Measurements from ENCODE around the gene OR7G1.
A peak's percentile ranks its signal among the peaks of the same experiment; 100 is the strongest.

The OR7G1 gene

DNA sequence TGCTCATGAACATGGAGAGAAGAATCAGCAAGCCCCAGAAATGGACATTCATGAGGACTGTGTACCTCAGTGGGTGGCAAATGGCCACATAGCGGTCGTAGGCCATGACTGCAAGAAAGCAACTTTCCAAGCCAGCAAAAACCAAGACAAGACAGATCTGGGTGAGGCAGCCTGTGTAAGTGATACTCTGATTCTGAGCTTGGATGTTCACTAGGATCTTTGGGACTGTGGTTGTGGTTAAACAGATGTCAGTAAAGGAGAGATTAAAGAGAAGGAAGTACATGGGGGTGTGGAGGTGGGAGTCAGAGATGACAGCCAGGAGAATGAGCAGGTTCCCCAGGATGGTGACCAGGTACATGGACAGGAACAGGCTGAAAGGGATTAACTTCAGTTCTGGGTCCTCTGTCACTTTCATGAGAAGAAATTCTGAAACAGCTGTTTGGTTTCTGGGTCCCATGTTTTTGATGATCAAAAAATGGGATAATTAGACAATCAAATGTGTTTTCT, at the start of gene OR7G1:
TSS of gene OR7G1 (minus strand) at position 457 of the 507 bp plus-strand sequence. CDS start at position 457, 0 bp downstream.
- no peak for DNase-seq

DNA sequence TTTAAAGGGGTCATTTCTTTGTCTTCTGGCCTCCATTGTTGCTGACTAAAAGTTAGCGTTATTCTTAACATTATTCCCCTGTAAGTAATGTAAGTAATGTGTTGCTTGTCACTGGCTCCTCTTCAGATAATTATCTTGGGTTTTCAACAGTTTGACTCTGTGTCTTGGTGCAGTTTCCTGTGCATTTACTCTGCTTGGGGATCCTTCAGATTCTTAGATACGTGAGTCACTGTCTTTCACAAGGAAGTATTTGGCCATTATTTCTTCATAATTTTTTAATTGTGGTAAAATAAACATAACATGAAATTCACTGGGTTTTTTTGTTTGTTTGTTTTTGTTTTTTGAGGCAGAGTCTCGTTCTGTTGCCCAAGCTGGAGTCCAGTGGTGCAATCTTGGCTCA, 49.7 kb upstream of the OR7G1 start:
- DNase-seq: no peak

DNA sequence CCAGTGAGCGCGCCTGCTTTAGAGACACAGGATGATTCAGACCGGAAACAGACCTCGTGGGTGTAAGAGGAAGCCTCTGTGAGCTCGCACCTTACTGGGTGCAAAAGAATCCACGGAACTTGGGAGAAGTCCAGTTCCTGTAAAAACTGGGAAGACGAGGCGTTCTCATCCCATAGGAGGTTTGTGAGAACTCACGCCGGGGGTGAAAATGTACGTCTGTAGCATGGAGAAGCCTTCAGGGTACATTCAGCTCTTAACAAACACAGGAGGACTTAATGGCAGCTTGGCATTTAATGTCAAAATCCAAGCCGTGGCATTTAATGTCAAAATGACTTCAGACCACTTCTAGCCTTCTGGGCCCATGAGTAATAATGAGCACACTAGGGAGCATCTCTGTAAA, 45.9 kb upstream of the OR7G1 start:
- no peak for DNase-seq

- no peak for DNase-seq
Measured at GRCh38 chr19:9159891-9160290, 44.3 kb upstream of the OR7G1 start.

- no peak for DNase-seq
Measured at GRCh38 chr19:9156304-9156703, 40.7 kb upstream of the OR7G1 start.

- no peak for DNase-seq
Measured at GRCh38 chr19:9155591-9155990, 40.0 kb upstream of the OR7G1 start.

DNA sequence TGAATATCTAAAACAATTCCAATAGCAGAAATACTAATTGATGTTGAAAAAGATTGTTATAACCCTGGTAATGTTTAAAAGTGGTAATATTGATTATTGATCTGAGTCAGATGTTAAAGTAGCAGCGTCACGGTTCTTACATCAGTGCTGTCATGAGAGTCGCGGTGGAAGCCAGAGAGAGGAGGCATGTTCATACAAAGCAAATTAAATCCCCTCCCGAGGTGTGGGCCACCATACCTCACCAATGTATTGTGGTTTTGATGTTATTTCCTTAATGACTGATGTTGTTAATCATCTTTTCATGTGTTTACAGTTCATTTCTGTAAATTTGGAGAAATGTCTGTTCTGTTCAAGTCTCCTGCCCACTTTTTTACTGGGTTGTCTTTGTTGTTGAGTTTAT, 35.8 kb upstream of the OR7G1 start:
- DNase-seq: no peak

GRCh38 chr19:9150650-9151049, 35.1 kb upstream of the OR7G1 start:
- DNase-seq: no peak

DNA sequence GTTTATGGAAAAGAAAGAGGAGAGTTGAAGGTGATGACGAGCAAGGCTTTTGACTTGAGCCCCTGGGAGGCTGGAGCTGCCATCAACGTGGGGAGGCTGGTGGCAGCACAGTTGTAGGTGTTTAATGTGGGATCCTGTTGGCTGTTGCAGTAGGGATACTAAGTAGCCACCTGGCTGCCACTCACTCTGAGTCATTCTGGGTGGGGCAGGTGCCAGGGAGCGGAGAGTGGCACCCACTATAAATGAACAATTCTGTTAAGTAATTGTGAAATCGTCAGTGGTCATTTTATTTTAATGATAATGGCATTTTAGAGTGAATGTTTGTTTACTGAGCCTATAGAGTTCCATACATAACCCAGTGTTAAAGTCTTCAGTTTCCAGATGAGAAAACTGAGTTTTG, 34.4 kb upstream of the OR7G1 start:
- no peak for DNase-seq

DNA sequence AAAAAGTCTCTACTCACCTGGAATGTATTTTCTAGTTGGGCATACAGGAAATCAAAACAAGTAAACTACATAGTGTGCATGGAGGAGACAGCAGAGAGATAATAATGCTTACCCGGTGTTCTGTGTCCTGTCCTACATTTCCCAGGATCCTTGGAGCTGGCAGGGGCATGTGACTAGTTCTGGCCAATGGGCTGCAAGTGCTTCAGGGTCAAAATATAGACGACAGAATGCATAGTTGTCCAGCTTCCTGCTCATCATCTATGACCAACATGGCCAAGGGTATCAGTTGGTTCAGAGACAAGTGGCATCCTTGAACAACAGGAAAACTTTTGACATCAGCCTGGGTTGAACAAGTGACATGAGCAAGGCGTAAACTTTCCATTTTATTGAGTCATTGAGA, 33.1 kb upstream of the OR7G1 start:
- DNase-seq: no peak

DNA sequence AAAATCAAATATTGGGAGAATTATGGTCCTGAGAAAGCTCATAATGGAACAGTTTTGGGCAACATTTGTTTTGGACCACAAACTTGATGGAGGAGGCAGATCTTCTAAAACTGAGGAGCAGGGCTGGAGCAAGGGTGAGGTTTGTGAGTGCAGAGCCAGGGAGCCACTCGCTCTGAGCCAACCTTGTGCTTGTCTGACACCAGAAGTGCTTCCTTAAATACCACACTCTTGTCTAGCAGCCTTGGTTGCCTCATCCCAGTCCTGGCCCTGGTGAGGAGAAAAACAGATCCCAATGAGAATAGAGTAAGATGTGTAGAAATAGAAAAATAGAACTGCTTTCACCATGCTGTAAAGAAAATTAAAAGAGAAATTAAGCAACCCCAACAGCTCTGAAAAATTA, 31.3 kb upstream of the OR7G1 start:
- DNase-seq: no peak

GRCh38 chr19:9144920-9145319, 29.4 kb upstream of the OR7G1 start:
- no peak for DNase-seq

DNA sequence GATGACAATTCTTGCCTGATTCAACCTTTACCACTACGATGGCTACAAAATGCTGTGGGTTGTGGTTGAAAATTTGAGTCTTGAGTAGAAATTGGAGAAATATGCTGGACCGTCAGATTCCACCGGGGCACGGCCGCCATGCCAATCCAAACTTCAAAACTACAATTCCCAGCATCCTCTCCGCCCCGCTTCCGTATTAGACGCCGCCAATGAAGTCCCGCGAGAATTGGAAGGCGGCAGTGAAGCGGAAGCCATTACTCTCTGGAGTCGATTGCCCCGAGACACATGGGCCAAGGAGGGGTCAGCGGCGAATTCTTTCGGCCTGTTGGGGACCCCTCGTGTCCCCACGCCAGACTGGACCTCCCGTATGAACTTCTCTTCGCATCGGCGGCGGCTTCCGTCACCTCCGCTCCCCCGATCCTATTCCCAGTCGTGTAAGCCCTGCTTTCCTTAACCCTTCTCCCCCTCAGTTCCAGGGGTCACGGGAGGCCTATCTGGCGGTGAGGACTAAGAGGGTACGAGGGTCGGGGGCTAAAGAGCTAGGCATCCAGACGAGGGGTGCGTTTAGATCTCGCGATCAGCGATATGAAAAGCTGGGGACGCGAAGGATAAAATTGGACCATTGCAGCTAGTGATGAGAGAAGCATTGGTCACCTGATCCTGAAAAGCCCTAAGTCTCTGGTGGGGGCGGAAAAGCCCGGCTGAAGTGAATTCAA, 24.8 kb upstream of the OR7G1 start, which contains the start of gene ZNF317:
TSS of gene ZNF317 (plus strand) at position 239 of the 716 bp plus-strand sequence. CDS start 15,620 bp downstream, outside the sequence.
- peak; percentile 85 to 90 for DNase-seq

- DNase-seq: no peak
Measured at GRCh38 chr19:9139609-9140158, 24.1 kb upstream of the OR7G1 start.

GRCh38 chr19:9132422-9132821, 16.9 kb upstream of the OR7G1 start:
- no peak for DNase-seq

GRCh38 chr19:9130965-9131364, 15.4 kb upstream of the OR7G1 start:
- DNase-seq: no peak

DNA sequence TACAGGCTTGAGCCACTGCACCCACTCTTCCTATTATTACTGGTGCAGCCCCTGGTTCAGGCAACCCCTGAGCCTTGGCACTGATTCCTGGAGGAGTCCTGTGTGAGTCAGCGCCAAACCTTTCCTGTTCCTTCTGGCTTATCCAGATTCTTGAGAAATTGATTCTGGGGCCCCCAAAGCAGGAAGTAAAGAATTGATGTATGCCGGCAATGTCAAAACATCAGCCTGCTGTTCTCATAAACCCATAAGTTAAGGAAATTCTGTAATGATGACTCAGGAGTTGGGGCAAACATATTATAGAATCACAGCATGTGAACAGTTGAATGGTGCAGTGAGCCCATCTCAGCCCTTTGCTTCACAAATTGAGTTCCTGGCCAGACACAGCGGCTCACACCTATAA, 12.6 kb upstream of the OR7G1 start:
- DNase-seq: no peak

GRCh38 chr19:9126900-9127405, 11.4 kb upstream of the OR7G1 start, which contains the start of gene OR7G3:
TSS of gene OR7G3 (minus strand) at chr19:9126950. CDS start at chr19:9126950, 0 bp downstream.
- DNase-seq: no peak

GRCh38 chr19:9116547-9116946, 984 bp upstream of the OR7G1 start:
- DNase-seq: no peak

- no peak for DNase-seq
Measured at GRCh38 chr19:9109959-9110358, 5.6 kb downstream of the OR7G1 start.

GRCh38 chr19:9107375-9107774, 8.2 kb downstream of the OR7G1 start, which contains the start of gene OR7G2:
TSS of gene OR7G2 (minus strand) at chr19:9107475. CDS start at chr19:9103243, 4,232 bp downstream.
- DNase-seq: no peak

DNA sequence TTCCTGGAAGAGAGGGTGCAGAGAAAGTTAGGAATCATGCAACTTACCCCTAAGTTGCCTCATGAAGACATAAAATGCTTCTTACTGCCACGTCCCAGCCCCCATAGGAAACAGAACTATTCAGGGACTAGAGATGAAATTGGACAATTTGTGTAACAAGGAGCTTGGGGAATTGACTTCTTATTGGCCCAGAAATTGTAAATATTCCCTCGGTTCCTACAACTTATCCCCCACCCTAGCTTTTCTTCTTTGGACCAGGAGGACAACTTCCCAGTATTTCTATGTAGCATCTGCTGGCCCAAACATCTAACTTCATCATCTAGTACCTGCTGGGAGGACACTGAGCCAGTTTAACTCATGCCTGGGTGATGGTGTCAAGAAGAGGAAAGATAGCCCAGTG, 28.8 kb downstream of the OR7G1 start, which contains the start of gene OR1M1:
TSS of gene OR1M1 (plus strand) at position 301 of the 400 bp plus-strand sequence. CDS start 6,184 bp downstream, outside the sequence.
- DNase-seq: no peak

DNA sequence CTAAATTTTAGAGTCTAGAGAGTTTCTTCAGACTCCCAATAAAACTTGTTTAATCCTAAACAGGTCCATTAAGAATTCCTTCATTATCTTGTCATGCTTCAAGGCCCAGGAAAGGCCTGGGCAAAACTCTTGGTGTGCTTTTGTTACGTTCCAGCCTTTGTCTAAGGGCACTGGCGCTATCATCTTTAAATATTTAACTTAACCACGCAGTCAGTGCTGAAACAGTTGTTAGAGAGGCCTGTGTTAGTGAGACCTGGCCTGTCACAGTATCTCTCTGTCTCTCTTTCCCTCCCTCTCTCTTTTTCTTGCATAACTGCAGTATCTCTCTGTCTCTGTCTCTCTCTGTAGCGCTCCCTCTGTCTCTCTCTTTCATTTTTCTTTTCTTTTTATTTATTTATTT, 36.9 kb downstream of the OR7G1 start:
- no peak for DNase-seq

DNA sequence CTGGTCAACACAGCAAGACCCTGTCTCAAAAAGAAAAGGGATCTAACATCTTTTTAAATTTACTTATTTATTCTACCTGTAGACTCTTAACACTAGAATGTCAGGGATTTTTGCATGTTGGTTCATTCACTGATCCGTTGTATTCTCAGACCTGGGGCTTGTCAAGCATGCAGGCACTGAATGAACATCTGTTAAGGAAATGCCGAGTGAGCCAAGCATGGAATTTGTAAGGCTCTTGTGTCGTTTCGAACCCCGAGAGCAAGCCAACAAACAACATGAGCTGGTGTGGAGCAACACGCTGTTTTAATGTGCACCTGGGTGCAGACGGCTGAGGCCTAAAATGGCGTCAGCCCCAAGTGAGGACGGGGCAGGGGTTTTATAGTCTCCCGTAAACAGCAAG, 38.7 kb downstream of the OR7G1 start:
- no peak for DNase-seq

All from activated CD4-positive, alpha-beta T cell treated with anti-CD3 and anti-CD28 coated beads, Interleukin-2, amount 50 U/mL, for 48 hours (primary cell).